ENCODE measurements around the gene VSTM2B. TPM values are rescaled to one million over a fixed set of nuclear protein-coding genes. Genes with fewer than 3 reads are reported as not detected.

The VSTM2B gene
- total RNA-seq, 2 donors from 2014 or later: not detected

GRCh38 chr19:29527500-29528328 lies 1.9 kb downstream of the VSTM2B start:
- ATAC-seq (no peak), DNase-seq (no peak)
- intact Hi-C loops (cut with DNase I): loop anchor here in 1 of 2 donors (10.0 kb wide), 1 partner anchor 233 kb away; no protein-coding TSS in a partner anchor

- DNase-seq (peak; percentile 59), ATAC-seq (peak; percentile 87 to 89)
- intact Hi-C loops (cut with DNase I): loop anchor here in 1 of 2 donors (10.0 kb wide), 1 partner anchor 234 kb away; no protein-coding TSS in a partner anchor
These were observed 2.7 kb downstream of the VSTM2B start for GRCh38 chr19:29528350-29528945.

GRCh38 chr19:29528946-29529645 lies 3.3 kb downstream of the VSTM2B start:
- intact Hi-C loops (cut with DNase I): loop anchor here in 1 of 2 donors (10.0 kb wide), 1 partner anchor 234 kb away; no protein-coding TSS in a partner anchor
- no peak for ATAC-seq
- no peak for DNase-seq

GRCh38 chr19:29529646-29530539 lies 4.1 kb downstream of the VSTM2B start:
- intact Hi-C loops (cut with DNase I): loop anchor here in 1 of 2 donors (10.0 kb wide), 1 partner anchor 235 kb away; no protein-coding TSS in a partner anchor
- DNase-seq (no peak), ATAC-seq (no peak)

- intact Hi-C loops (cut with DNase I): no loop called here
- DNase-seq: no peak
- no peak for ATAC-seq
These were observed 5.0 kb downstream of the VSTM2B start for GRCh38 chr19:29530540-29531457.

- ATAC-seq (no peak), DNase-seq (no peak)
- intact Hi-C loops (cut with DNase I): no loop called here
These were observed 5.7 kb downstream of the VSTM2B start for GRCh38 chr19:29531458-29532025.

- ATAC-seq (no peak), DNase-seq (no peak)
- intact Hi-C loops (cut with DNase I): no loop called here
These were observed 6.3 kb downstream of the VSTM2B start for GRCh38 chr19:29532097-29532496.

GRCh38 chr19:29532956-29533355 lies 7.2 kb downstream of the VSTM2B start:
- intact Hi-C loops (cut with DNase I): no loop called here
- DNase-seq (no peak), ATAC-seq (no peak)

GRCh38 chr19:29533578-29534544 lies 8.1 kb downstream of the VSTM2B start:
- DNase-seq: no peak
- no peak for ATAC-seq
- intact Hi-C loops (cut with DNase I): no loop called here

GRCh38 chr19:29535214-29535831 lies 9.5 kb downstream of the VSTM2B start:
- ATAC-seq (no peak), DNase-seq (no peak)
- intact Hi-C loops (cut with DNase I): no loop called here

GRCh38 chr19:29535984-29536508 lies 10.3 kb downstream of the VSTM2B start:
- DNase-seq: no peak
- ATAC-seq: no peak
- intact Hi-C loops (cut with DNase I): no loop called here

- DNase-seq: no peak
- no peak for ATAC-seq
These were observed 11.4 kb downstream of the VSTM2B start for GRCh38 chr19:29537181-29537580.

GRCh38 chr19:29537601-29538000 lies 11.8 kb downstream of the VSTM2B start:
- intact Hi-C loops (cut with DNase I): no loop called here
- ATAC-seq: no peak
- DNase-seq: no peak

More at GRCh38 chr19:29537181-29537580, 11.4 kb downstream of the VSTM2B start:
- intact Hi-C loops (cut with DNase I): no loop called here

- DNase-seq: no peak
- intact Hi-C loops (cut with DNase I): no loop called here
- no peak for ATAC-seq
These were observed 12.4 kb downstream of the VSTM2B start for GRCh38 chr19:29538146-29538545.

GRCh38 chr19:29538651-29539050 lies 12.9 kb downstream of the VSTM2B start:
- DNase-seq (no peak), ATAC-seq (no peak)
- intact Hi-C loops (cut with DNase I): no loop called here

- DNase-seq (no peak), ATAC-seq (no peak)
- intact Hi-C loops (cut with DNase I): no loop called here
These were observed 13.3 kb downstream of the VSTM2B start for GRCh38 chr19:29539131-29539530.
